SU-DHL-6 (cell line): Measurements from ENCODE around the gene RABGGTB.

Experiments
- CTCF ChIP-seq: fragments of 200-600 bp; sonication (generic); IDR thresholded peaks from one replicate; pipeline ENCODE4 v1.5.1; 2017; ENCODE audit warnings: antibody characterized with exemption, mild to moderate bottlenecking, low read length, moderate library complexity; ENCODE audit not compliant: insufficient read depth, poor library complexity, severe bottlenecking
- EZH2phosphoT487 ChIP-seq: fragments of 200-600 bp; sonication (generic), shearing (Covaris generic); conservative IDR thresholded peaks from 2 replicates; pipeline ENCODE4 v1.6.1; 2018; ENCODE audit warnings: mild to moderate bottlenecking, antibody characterized with exemption, low read length, moderate library complexity, mixed read lengths

- TF ChIP-seq CTCF (no peak), EZH2phosphoT487 (no peak)
Observed at GRCh38 chr1:75797606-75798216, 11.7 kb downstream of the RABGGTB start.
